Measurements from ENCODE around the gene TXNDC11. TPM values are rescaled to one million over a fixed set of nuclear protein-coding genes. Genes with fewer than 3 reads are reported as not detected.
A peak's percentile ranks its signal among the peaks of the same experiment; 100 is the strongest.

The TXNDC11 gene
- total and polyA plus RNA-seq, 3 experiments from 2014 or later, result 32.8 to 57.8 (median 38.8) TPM

- no peak overlapping the region for H3K4me3 Mint-ChIP-seq
- no peak overlapping the region for H3K4me3 ChIP-seq (ENCODE audit: low read length)
- peaks cover 50% of the 10 kb centered on the region for H3K36me3 ChIP-seq (ENCODE audit: insufficient read depth, low read length)
- DNase-seq, result no peak
- H3K27ac ChIP-seq (ENCODE audit: low read depth, low read length), result no peak overlapping the region
- ChIA-PET POLR2A (no interaction called here), CTCF (no interaction called here)
- no peaks in the 10 kb centered on the region for H3K27me3 ChIP-seq (ENCODE audit: insufficient read depth, low read length, poor library complexity, severe bottlenecking)
- peaks cover 5 to 87% (median 33%) of the 10 kb centered on the region in 3 donors for H3K36me3 Mint-ChIP-seq
- H3K9me3 ChIP-seq (ENCODE audit: low read length), result no peaks in the 10 kb centered on the region
- H3K27me3 Mint-ChIP-seq, result no peaks in the 10 kb centered on the region
- H3K4me1 Mint-ChIP-seq, result peaks cover 35 to 63% (median 57%) of the 10 kb centered on the region in 3 donors
- no peaks in the 10 kb centered on the region for H3K9me3 Mint-ChIP-seq
- H3K27ac Mint-ChIP-seq, result peak overlapping the region in 7 of 8 donors; percentile 7 to 58 (median 40)
- H3K4me1 ChIP-seq (ENCODE audit: insufficient read depth, low read length), result peaks cover 8% of the 10 kb centered on the region
Observed at GRCh38 chr16:11729787-11730186, 12.9 kb downstream of the TXNDC11 start.

GRCh38 chr16:11727796-11728543 lies 14.7 kb downstream of the TXNDC11 start:
- peak overlapping the region in 7 of 8 donors; percentile 9 to 79 (median 39) for H3K27ac Mint-ChIP-seq
- H3K27me3 Mint-ChIP-seq, result no peaks in the 10 kb centered on the region
- peaks cover 8% of the 10 kb centered on the region for H3K4me1 ChIP-seq (ENCODE audit: insufficient read depth, low read length)
- no peak overlapping the region for H3K27ac ChIP-seq (ENCODE audit: low read depth, low read length)
- no peaks in the 10 kb centered on the region for H3K9me3 ChIP-seq (ENCODE audit: low read length)
- H3K4me3 Mint-ChIP-seq, result no peak overlapping the region
- DNase-seq, result no peak
- CTCF ChIA-PET, result no interaction called here
- POLR2A ChIA-PET, result interaction anchor here (1.1 kb wide), 1 partner anchor 70 kb away, joined by 3 read pairs; no protein-coding TSS in a partner anchor
- no peaks in the 10 kb centered on the region for H3K27me3 ChIP-seq (ENCODE audit: insufficient read depth, low read length, poor library complexity, severe bottlenecking)
- no peaks in the 10 kb centered on the region for H3K9me3 Mint-ChIP-seq
- peaks cover 32 to 60% (median 55%) of the 10 kb centered on the region in 3 donors for H3K4me1 Mint-ChIP-seq
- H3K36me3 Mint-ChIP-seq, result peaks cover 5 to 81% (median 28%) of the 10 kb centered on the region in 3 donors
- peaks cover 43% of the 10 kb centered on the region for H3K36me3 ChIP-seq (ENCODE audit: insufficient read depth, low read length)
- H3K4me3 ChIP-seq (ENCODE audit: low read length), result no peak overlapping the region

GRCh38 chr16:11726008-11726407 lies 16.6 kb downstream of the TXNDC11 start:
- Mint-ChIP-seq H3K36me3 (peaks cover 11 to 78% (median 22%) of the 10 kb centered on the region in 3 donors), H3K4me1 (peaks cover 29 to 50% (median 44%) of the 10 kb centered on the region in 3 donors), H3K27me3 (no peaks in the 10 kb centered on the region), H3K9me3 (no peaks in the 10 kb centered on the region), H3K27ac (peak overlapping the region in 1 of 8 donors; percentile 24), H3K4me3 (no peak overlapping the region)
- H3K9me3 ChIP-seq (ENCODE audit: low read length), result no peaks in the 10 kb centered on the region
- DNase-seq, result no peak
- CTCF ChIA-PET, result interaction anchor here (1.8 kb wide), 1 partner anchor 11 kb away, joined by 10 read pairs; no protein-coding TSS in a partner anchor
- no peak overlapping the region for H3K4me3 ChIP-seq (ENCODE audit: low read length)
- no peak overlapping the region for H3K27ac ChIP-seq (ENCODE audit: low read depth, low read length)
- peaks cover 8% of the 10 kb centered on the region for H3K4me1 ChIP-seq (ENCODE audit: insufficient read depth, low read length)
- no peaks in the 10 kb centered on the region for H3K27me3 ChIP-seq (ENCODE audit: insufficient read depth, low read length, poor library complexity, severe bottlenecking)
- POLR2A ChIA-PET, result interaction anchor here (0.8 kb wide), 1 partner anchor 83 kb away, joined by 3 read pairs; no protein-coding TSS in a partner anchor
- H3K36me3 ChIP-seq (ENCODE audit: insufficient read depth, low read length), result peaks cover 35% of the 10 kb centered on the region

- H3K4me1 Mint-ChIP-seq, result peaks cover 29 to 46% (median 41%) of the 10 kb centered on the region in 3 donors
Observed at GRCh38 chr16:11725457-11725856, 17.2 kb downstream of the TXNDC11 start.

DNA sequence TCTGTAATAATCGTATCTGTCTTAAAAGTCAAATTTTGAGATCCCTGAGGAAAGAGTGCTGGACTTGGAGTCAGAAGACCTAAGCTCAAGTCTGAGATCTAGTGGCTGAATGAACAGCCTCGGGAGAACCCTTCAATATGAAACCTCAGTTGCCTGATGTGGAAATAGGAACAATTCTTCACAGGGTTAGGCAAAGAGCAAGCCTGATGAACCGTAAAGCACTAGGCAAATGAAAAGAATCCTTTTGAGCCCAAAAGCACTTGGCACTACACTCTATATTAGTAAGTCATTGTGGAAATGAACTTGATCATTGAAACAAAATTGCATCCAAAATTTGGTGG lies 20.2 kb downstream of the TXNDC11 start:
- H3K4me1 Mint-ChIP-seq, result peaks cover 16 to 40% (median 29%) of the 10 kb centered on the region in 3 donors
- no peak for DNase-seq
- Histone ChIP-seq H3K9me3 (ENCODE audit: low read length) (no peaks in the 10 kb centered on the region), H3K36me3 (ENCODE audit: insufficient read depth, low read length) (peaks cover 26% of the 10 kb centered on the region), H3K4me1 (ENCODE audit: insufficient read depth, low read length) (no peaks in the 10 kb centered on the region), H3K4me3 (ENCODE audit: low read length) (no peak overlapping the region), H3K27ac (ENCODE audit: low read depth, low read length) (no peak overlapping the region), H3K27me3 (ENCODE audit: insufficient read depth, low read length, poor library complexity, severe bottlenecking) (no peaks in the 10 kb centered on the region)
- peaks cover 12 to 69% (median 16%) of the 10 kb centered on the region in 3 donors for H3K36me3 Mint-ChIP-seq
- H3K27ac Mint-ChIP-seq, result peak overlapping the region in 4 of 8 donors; percentile 1 to 64 (median 18)
- POLR2A ChIA-PET, result no interaction called here
- peaks cover 0 to 2% of the 10 kb centered on the region in 2 donors for H3K27me3 Mint-ChIP-seq
- H3K9me3 Mint-ChIP-seq, result no peaks in the 10 kb centered on the region
- CTCF ChIA-PET, result interaction anchor here (0.8 kb wide), 1 partner anchor 314 kb away, joined by 3 read pairs; no protein-coding TSS in a partner anchor
- H3K4me3 Mint-ChIP-seq, result no peak overlapping the region

More at GRCh38 chr16:11725457-11725856, 17.2 kb downstream of the TXNDC11 start:
- Histone ChIP-seq H3K36me3 (ENCODE audit: insufficient read depth, low read length) (peaks cover 32% of the 10 kb centered on the region), H3K27ac (ENCODE audit: low read depth, low read length) (no peak overlapping the region), H3K4me1 (ENCODE audit: insufficient read depth, low read length) (peaks cover 8% of the 10 kb centered on the region), H3K9me3 (ENCODE audit: low read length) (no peaks in the 10 kb centered on the region), H3K4me3 (ENCODE audit: low read length) (no peak overlapping the region), H3K27me3 (ENCODE audit: insufficient read depth, low read length, poor library complexity, severe bottlenecking) (no peaks in the 10 kb centered on the region)
- Mint-ChIP-seq H3K27ac (peak overlapping the region in 1 of 8 donors; percentile 42), H3K4me3 (no peak overlapping the region), H3K9me3 (no peaks in the 10 kb centered on the region), H3K27me3 (no peaks in the 10 kb centered on the region), H3K36me3 (peaks cover 11 to 79% (median 21%) of the 10 kb centered on the region in 3 donors)
- no peak for DNase-seq
- CTCF ChIA-PET, result interaction anchor here (0.9 to 1.8 kb wide), 2 partner anchors 11 to 81 kb away, joined by 3 to 10 read pairs; no protein-coding TSS in a partner anchor
- POLR2A ChIA-PET, result no interaction called here

- H3K27ac Mint-ChIP-seq, result peak overlapping the region in 6 of 8 donors; percentile 1 to 64 (median 26)
- peaks cover 14 to 40% (median 28%) of the 10 kb centered on the region in 3 donors for H3K4me1 Mint-ChIP-seq
- DNase-seq, result no peak
- ChIA-PET CTCF (interaction anchor here (0.8 kb wide), 1 partner anchor 314 kb away, joined by 3 read pairs; no protein-coding TSS in a partner anchor), POLR2A (no interaction called here)
- H3K27me3 Mint-ChIP-seq, result peaks cover 0 to 2% of the 10 kb centered on the region in 2 donors
- H3K27ac ChIP-seq (ENCODE audit: low read depth, low read length), result no peak overlapping the region
- no peaks in the 10 kb centered on the region for H3K9me3 ChIP-seq (ENCODE audit: low read length)
- peaks cover 26% of the 10 kb centered on the region for H3K36me3 ChIP-seq (ENCODE audit: insufficient read depth, low read length)
- H3K4me3 ChIP-seq (ENCODE audit: low read length), result no peak overlapping the region
- no peaks in the 10 kb centered on the region for H3K4me1 ChIP-seq (ENCODE audit: insufficient read depth, low read length)
- H3K9me3 Mint-ChIP-seq, result no peaks in the 10 kb centered on the region
- H3K36me3 Mint-ChIP-seq, result peaks cover 12 to 67% (median 16%) of the 10 kb centered on the region in 3 donors
- no peaks in the 10 kb centered on the region for H3K27me3 ChIP-seq (ENCODE audit: insufficient read depth, low read length, poor library complexity, severe bottlenecking)
- no peak overlapping the region for H3K4me3 Mint-ChIP-seq
Observed at GRCh38 chr16:11721781-11722467, 20.7 kb downstream of the TXNDC11 start.

DNA sequence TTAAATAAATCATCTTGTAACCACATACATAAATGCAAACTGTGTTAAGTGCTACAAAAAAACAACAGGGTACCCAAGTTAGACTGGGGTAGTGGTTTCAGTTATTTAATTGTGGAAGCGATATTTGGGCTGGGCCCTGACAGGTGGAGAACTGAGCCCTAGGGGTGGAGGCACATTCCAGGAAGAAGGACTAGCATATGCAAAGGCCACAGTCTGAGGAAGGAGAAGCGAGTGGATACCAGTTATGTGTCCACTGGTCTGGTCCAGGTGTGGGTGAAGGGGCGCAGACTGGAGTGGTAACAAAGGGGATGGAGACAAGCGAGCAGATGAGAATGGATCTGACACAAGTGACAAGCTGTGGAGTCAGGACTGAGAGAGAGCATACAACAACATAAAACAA lies 22.9 kb downstream of the TXNDC11 start:
- H3K27me3 Mint-ChIP-seq, result peaks cover 0 to 2% of the 10 kb centered on the region in 2 donors
- H3K27me3 ChIP-seq (ENCODE audit: insufficient read depth, low read length, poor library complexity, severe bottlenecking), result no peaks in the 10 kb centered on the region
- H3K36me3 Mint-ChIP-seq, result peaks cover 11 to 70% (median 12%) of the 10 kb centered on the region in 3 donors
- DNase-seq, result no peak
- peaks cover 25% of the 10 kb centered on the region for H3K36me3 ChIP-seq (ENCODE audit: insufficient read depth, low read length)
- H3K4me3 Mint-ChIP-seq, result no peak overlapping the region
- ChIA-PET CTCF (interaction anchor here (0.7 to 1.1 kb wide), 3 partner anchors 188 to 312 kb away, joined by 3 to 5 read pairs (median 3); no protein-coding TSS in a partner anchor), POLR2A (interaction anchor here (0.7 kb wide), 1 partner anchor 369 kb away, joined by 5 read pairs; no protein-coding TSS in a partner anchor)
- H3K9me3 ChIP-seq (ENCODE audit: low read length), result no peaks in the 10 kb centered on the region
- H3K4me1 Mint-ChIP-seq, result peaks cover 12 to 32% (median 22%) of the 10 kb centered on the region in 3 donors
- H3K27ac Mint-ChIP-seq, result peak overlapping the region in 3 of 8 donors; percentile 23 to 44 (median 31)
- H3K4me3 ChIP-seq (ENCODE audit: low read length), result no peak overlapping the region
- no peak overlapping the region for H3K27ac ChIP-seq (ENCODE audit: low read depth, low read length)
- no peaks in the 10 kb centered on the region for H3K4me1 ChIP-seq (ENCODE audit: insufficient read depth, low read length)
- H3K9me3 Mint-ChIP-seq, result no peaks in the 10 kb centered on the region
